HCT116 (cell line): Measurements from ENCODE around the gene ITIH1. TPM values are rescaled to one million over a fixed set of nuclear protein-coding genes. Genes with fewer than 3 reads are reported as not detected.

Experiments used
- ATAC-seq: fragments of 200-7000 bp; cut with Tn5 transposase; 2 replicates; pipeline ENCODE4 v1.9.1; 2020; ENCODE audit warnings: mild to moderate bottlenecking, moderate library complexity
- BruUV-seq: library from RNA; stranded (reverse); fragments of 400-500 nt; replicated peaks from 2 replicates; lab custom pipeline; 2021; lab: Mats Ljungman, UMichigan
- CTCF ChIA-PET: fragments of 300-600 bp; sonication (Branson Sonifier 250); formaldehyde crosslinking; loops from one replicate; lab custom pipeline; 2021; ENCODE audit warnings: antibody characterized with exemption; lab: Charles Lee
- POLR2A ChIA-PET: fragments of 300-600, 350-600 bp; sonication (Branson Sonifier 250); formaldehyde crosslinking; loops from one replicate; lab custom pipeline; 2021; ENCODE audit warnings: antibody characterized with exemption; lab: Charles Lee
- RAD21 ChIA-PET, 2 experiments: fragments of 300-600 bp; sonication (Branson Sonifier 250); formaldehyde crosslinking; loops; one replicate each; lab custom pipeline; 2023; ENCODE audit warnings: low total read pairs in 2 of 2; ENCODE audit not compliant: uncharacterized antibody in 2 of 2, unreplicated experiment in 2 of 2, low non-redundant PET in 1 of 2; lab: Charles Lee
- DNase-seq: peaks from one replicate; pipeline ENCODE4 v3.0.0-alpha.2; 2010; ENCODE audit warnings: low read depth, low spot score
- H2AFZ ChIP-seq: fragments of 200-600 bp; shearing (Covaris generic), sonication (generic); 2 replicates; pipeline ENCODE4 v1.6.1; 2017; ENCODE audit warnings: low read depth, mixed run types, mixed read lengths, antibody characterized with exemption, low read length; ENCODE audit not compliant: poor library complexity, severe bottlenecking
- H3K27ac ChIP-seq: 2 replicates; pipeline ENCODE4 v1.5.1; 2012; ENCODE audit warnings: low read depth, low read length
- H3K27me3 ChIP-seq: fragments of 200-600 bp; sonication (generic); 2 replicates; pipeline ENCODE4 v1.6.1; 2016; ENCODE audit warnings: mixed run types, low read length, mixed read lengths; ENCODE audit not compliant: insufficient read depth
- H3K36me3 ChIP-seq, 2 experiments: fragments of 200-500 bp in 1 of 2; fragments of 200-600 bp in 1 of 2; sonication (Bioruptor generic) in 1 of 2; sonication (generic) in 1 of 2; 2 replicates each; pipeline versions ENCODE4 v1.5.1 to v1.6.1; 2014 to 2016; ENCODE audit warnings: low read length in 2 of 2, inconsistent platforms in 1 of 2, mixed read lengths in 1 of 2, mixed run types in 1 of 2; ENCODE audit not compliant: insufficient read depth in 2 of 2, control insufficient read depth in 1 of 2
- H3K4me1 ChIP-seq, 2 experiments: fragments of 200-600 bp in 1 of 2; sonication (generic) in 1 of 2; 2 replicates each; pipeline versions ENCODE4 v1.5.1 to v1.6.1; 2012 to 2017; ENCODE audit warnings: low read length in 2 of 2, inconsistent platforms in 1 of 2, mild to moderate bottlenecking in 1 of 2, mixed read lengths in 1 of 2, mixed run types in 1 of 2, moderate library complexity in 1 of 2; ENCODE audit not compliant: insufficient read depth in 2 of 2, control insufficient read depth in 1 of 2
- H3K4me2 ChIP-seq: fragments of 200-600 bp; sonication (generic); 2 replicates; pipeline ENCODE4 v1.6.1; 2017; ENCODE audit warnings: mixed run types, low read length, mixed read lengths
- H3K4me3 ChIP-seq, 2 experiments: fragments of 200-600 bp in 1 of 2; sonication (generic) in 1 of 2; replicated peaks in 1 of 2; 2 replicates each; pipeline ENCODE4 v1.5.1; 2011 to 2016; ENCODE audit warnings: low read length in 2 of 2, control low read depth in 1 of 2, low read depth in 1 of 2, mild to moderate bottlenecking in 1 of 2, mixed read lengths in 1 of 2, mixed run types in 1 of 2
- H3K79me2 ChIP-seq: fragments of 200-600 bp; sonication (generic); 2 replicates; pipeline ENCODE4 v1.6.1; 2017; ENCODE audit warnings: mild to moderate bottlenecking, mixed run types, low read length, moderate library complexity, mixed read lengths; ENCODE audit not compliant: insufficient read depth
- H3K9ac ChIP-seq: fragments of 200-600 bp; sonication (generic); 2 replicates; pipeline ENCODE4 v1.6.1; 2016; ENCODE audit warnings: low read length, mixed read lengths
- H3K9me2 ChIP-seq: fragments of 200-600 bp; sonication (generic), shearing (Covaris generic); 2 replicates; pipeline ENCODE4 v1.6.1; 2017; ENCODE audit warnings: mixed run types, mild to moderate bottlenecking, moderate library complexity; ENCODE audit not compliant: insufficient read depth
- H3K9me3 ChIP-seq, 2 experiments: fragments of 200-500 bp in 1 of 2; fragments of 200-600 bp in 1 of 2; sonication (Bioruptor generic) in 1 of 2; sonication (generic) in 1 of 2; 2 replicates each; pipeline ENCODE4 v1.6.1; 2014 to 2017; ENCODE audit warnings: low read length in 2 of 2, mixed read lengths in 2 of 2, inconsistent platforms in 1 of 2, low read depth in 1 of 2, mild to moderate bottlenecking in 1 of 2, mixed run types in 1 of 2, moderate library complexity in 1 of 2; ENCODE audit not compliant: control insufficient read depth in 1 of 2, insufficient read depth in 1 of 2
- H4K20me1 ChIP-seq: fragments of 200-600 bp; sonication (generic), shearing (Covaris generic); 2 replicates; pipeline ENCODE4 v1.6.1; 2017; ENCODE audit warnings: mixed run types, mild to moderate bottlenecking, moderate library complexity; ENCODE audit not compliant: insufficient read depth
- CEBPB ChIP-seq: IDR thresholded peaks from 2 replicates; pipeline ENCODE4 v1.6.1; 2012; ENCODE audit warnings: low read depth
- EGR1 ChIP-seq: IDR thresholded peaks from 2 replicates; pipeline ENCODE4 v1.6.1; 2012; ENCODE audit warnings: low read depth
- EZH2phosphoT487 ChIP-seq: fragments of 200-600 bp; IDR thresholded peaks from 2 replicates; pipeline ENCODE4 v1.6.1; 2018; ENCODE audit warnings: antibody characterized with exemption, borderline replicate concordance
- POLR2A ChIP-seq: IDR thresholded peaks from 2 replicates; pipeline ENCODE4 v1.7.0; 2011; ENCODE audit warnings: borderline replicate concordance; ENCODE audit not compliant: insufficient read depth, insufficient read length; ENCODE audit errors: extremely low read depth
- SP1 ChIP-seq: IDR thresholded peaks from 2 replicates; pipeline ENCODE4 v1.6.1; 2012; ENCODE audit warnings: low read depth
- SRF ChIP-seq: IDR thresholded peaks from 2 replicates; pipeline ENCODE4 v1.6.1; 2012; ENCODE audit warnings: low read depth
- intact Hi-C: fragments of 100-400 bp; cut with micrococcal nuclease; formaldehyde crosslinking; loops from 2 replicates; pipeline ENCODE4 v1.10.0; 2022
- total RNA-seq: library from RNA; stranded (reverse); gene quantifications from one replicate; pipeline ENCODE4 v1.2.1, GENCODE V29; 2021; ENCODE audit not compliant: unreplicated experiment
- TF ChIP-seq, protein P1 (sequence below), 3 experiments: fragments of 200-600 bp in 1 of 3; sonication (generic) in 1 of 3; IDR thresholded peaks in 2 of 3; conservative IDR thresholded peaks in 1 of 3; 2 replicates each; pipeline ENCODE4 v1.5.1; 2012 to 2017; ENCODE audit warnings: low read depth in 2 of 3, low read length in 2 of 3, antibody characterized with exemption in 1 of 3, borderline replicate concordance in 1 of 3, control low read depth in 1 of 3, mild to moderate bottlenecking in 1 of 3, mixed read lengths in 1 of 3, mixed run types in 1 of 3, moderate library complexity in 1 of 3; ENCODE audit not compliant: insufficient read depth in 1 of 3

The ITIH1 gene
- total RNA-seq, 1 experiment from 2014 or later = 0.37 TPM

DNA sequence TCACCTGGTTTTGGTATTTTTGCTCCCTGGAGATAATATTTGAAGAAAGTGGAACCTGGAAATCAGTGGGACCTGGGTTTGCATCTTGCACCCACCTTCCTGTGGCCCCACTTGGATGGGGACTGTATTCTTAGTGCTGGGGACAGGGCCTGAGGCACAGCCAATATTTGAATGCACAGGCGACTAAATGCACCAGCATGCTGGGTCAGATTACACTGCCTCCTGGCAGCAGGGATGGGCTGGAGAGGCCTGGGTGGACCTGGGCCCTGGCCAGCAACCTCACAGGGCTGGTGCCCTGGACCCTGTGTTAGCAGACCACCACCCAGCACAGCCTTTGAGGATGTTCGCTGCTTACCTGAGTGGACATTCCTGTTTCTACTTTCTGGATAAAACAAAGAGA lies 42.5 kb downstream of the ITIH1 start:
- DNase-seq (no peak), ATAC-seq (no peak)
- no TSS peak for BruUV-seq
- H3K79me2 ChIP-seq = no peaks in the 10 kb centered on the region
- H3K4me1 ChIP-seq = peaks cover 0 to 6% of the 10 kb centered on the region in 2 experiments; a peak in 1 of 4 replicates
- H3K9me3 ChIP-seq = no peaks in the 10 kb centered on the region
- CTCF ChIA-PET = interaction anchor here (1.2 to 2.0 kb wide), 2 partner anchors 13 to 77 kb away, joined by 3 to 5 read pairs; no protein-coding TSS in a partner anchor
- RAD21 ChIA-PET = interaction anchor here in 1 of 2 experiments (1.2 kb wide), 1 partner anchor 12 kb away, joined by 3 read pairs; no protein-coding TSS in a partner anchor
- TF ChIP-seq EGR1 = no peak
- no peak for TF ChIP-seq SP1
- no peak for TF ChIP-seq SRF
- no peak for TF ChIP-seq POLR2A
- TF ChIP-seq EZH2phosphoT487 = no peak
- TF ChIP-seq CEBPB = no peak
- no peak overlapping the region for H3K4me2 ChIP-seq
- no peak overlapping the region for H3K9ac ChIP-seq
- POLR2A ChIA-PET = no interaction called here
- H3K27ac ChIP-seq = no peak overlapping the region
- no peaks in the 10 kb centered on the region for H3K9me2 ChIP-seq
- no peaks in the 10 kb centered on the region for H3K27me3 ChIP-seq
- intact Hi-C loops = loop anchor here (2.0 kb wide), 1 partner anchor 77 kb away; no protein-coding TSS in a partner anchor
- no peaks in the 10 kb centered on the region for H4K20me1 ChIP-seq
- no peaks in the 10 kb centered on the region for H3K36me3 ChIP-seq
- no peak overlapping the region for H3K4me3 ChIP-seq
- H2AFZ ChIP-seq = no peak overlapping the region

DNA sequence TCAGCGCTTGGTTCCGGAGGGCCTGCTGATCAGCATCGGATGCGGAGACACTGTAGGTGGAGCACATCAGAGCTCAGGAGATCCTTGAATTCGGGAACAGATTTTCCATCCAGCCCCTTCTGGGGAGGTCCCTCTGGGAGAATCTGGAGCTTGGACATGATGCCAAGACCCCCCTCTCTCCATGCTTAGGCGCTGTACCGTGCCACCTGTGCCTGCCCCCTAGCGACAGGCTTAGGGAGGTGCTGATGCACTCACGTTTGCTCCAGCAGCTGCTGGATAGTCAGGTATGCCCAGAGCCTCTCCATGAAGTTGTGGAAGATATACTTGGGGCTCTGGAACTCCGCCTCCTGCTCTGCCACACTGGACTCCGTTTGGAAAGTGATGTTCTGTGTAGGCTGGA lies 43.3 kb downstream of the ITIH1 start:
- no peaks in the 10 kb centered on the region for H3K79me2 ChIP-seq
- intact Hi-C loops = loop anchor here (2.0 kb wide), 1 partner anchor 78 kb away; no protein-coding TSS in a partner anchor
- DNase-seq = peak; percentile 12
- H3K27ac ChIP-seq = no peak overlapping the region
- H3K9me3 ChIP-seq = no peaks in the 10 kb centered on the region
- no peak overlapping the region for H3K4me2 ChIP-seq
- ChIA-PET POLR2A (interaction anchor here (0.5 kb wide), 1 partner anchor 275 kb away, joined by 3 read pairs; no protein-coding TSS in a partner anchor), RAD21 (no interaction called here), CTCF (interaction anchor here (0.8 to 2.0 kb wide), 5 partner anchors 8 to 41 kb away, joined by 3 to 11 read pairs (median 5); no protein-coding TSS in a partner anchor)
- ATAC-seq = peak; percentile 94
- no peaks in the 10 kb centered on the region for H3K27me3 ChIP-seq
- no peak overlapping the region for H2AFZ ChIP-seq
- no peak overlapping the region for H3K4me3 ChIP-seq
- H3K4me1 ChIP-seq = peaks cover 0 to 6% of the 10 kb centered on the region in 2 experiments; a peak in 1 of 4 replicates
- H3K9ac ChIP-seq = no peak overlapping the region
- no peaks in the 10 kb centered on the region for H4K20me1 ChIP-seq
- no peaks in the 10 kb centered on the region for H3K9me2 ChIP-seq
- BruUV-seq = no TSS peak
- TF ChIP-seq, protein P1, sequence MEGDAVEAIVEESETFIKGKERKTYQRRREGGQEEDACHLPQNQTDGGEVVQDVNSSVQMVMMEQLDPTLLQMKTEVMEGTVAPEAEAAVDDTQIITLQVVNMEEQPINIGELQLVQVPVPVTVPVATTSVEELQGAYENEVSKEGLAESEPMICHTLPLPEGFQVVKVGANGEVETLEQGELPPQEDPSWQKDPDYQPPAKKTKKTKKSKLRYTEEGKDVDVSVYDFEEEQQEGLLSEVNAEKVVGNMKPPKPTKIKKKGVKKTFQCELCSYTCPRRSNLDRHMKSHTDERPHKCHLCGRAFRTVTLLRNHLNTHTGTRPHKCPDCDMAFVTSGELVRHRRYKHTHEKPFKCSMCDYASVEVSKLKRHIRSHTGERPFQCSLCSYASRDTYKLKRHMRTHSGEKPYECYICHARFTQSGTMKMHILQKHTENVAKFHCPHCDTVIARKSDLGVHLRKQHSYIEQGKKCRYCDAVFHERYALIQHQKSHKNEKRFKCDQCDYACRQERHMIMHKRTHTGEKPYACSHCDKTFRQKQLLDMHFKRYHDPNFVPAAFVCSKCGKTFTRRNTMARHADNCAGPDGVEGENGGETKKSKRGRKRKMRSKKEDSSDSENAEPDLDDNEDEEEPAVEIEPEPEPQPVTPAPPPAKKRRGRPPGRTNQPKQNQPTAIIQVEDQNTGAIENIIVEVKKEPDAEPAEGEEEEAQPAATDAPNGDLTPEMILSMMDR (IDR thresholded peaks at IDR 0.05 in 2 of 3, conservative IDR thresholded peaks at IDR 0.05 in 1 of 3; ENCODE audit: borderline replicate concordance in 1 of 3, insufficient read depth in 1 of 3, low read depth in 2 of 3, low read length in 2 of 3) = peak; percentile 46 to 96 (median 90); a peak in 5 of 6 replicates
- no peak for TF ChIP-seq SRF
- no peaks in the 10 kb centered on the region for H3K36me3 ChIP-seq
